Neural crest cell (in vitro differentiated cells): Measurements from ENCODE around the gene RNU2-63P. TPM values are rescaled to one million over a fixed set of nuclear protein-coding genes. Genes with fewer than 3 reads are reported as not detected.

Experiments used
- DNase-seq: peaks from one replicate; pipeline ENCODE4 v3.0.0; 2021; ENCODE audit warnings: low read depth, mixed read lengths, low spot score
- H3K27ac Mint-ChIP-seq: one replicate; pipeline ENCODE4 v1.8.0; 2021; ENCODE audit warnings: mild to moderate bottlenecking, mixed read lengths; ENCODE audit not compliant: unreplicated experiment
- H3K27me3 Mint-ChIP-seq: 2 replicates; pipeline ENCODE4 v1.8.0; 2021; ENCODE audit warnings: low read depth, mild to moderate bottlenecking, mixed read lengths
- H3K36me3 Mint-ChIP-seq: 2 replicates; pipeline ENCODE4 v1.8.0; 2021; ENCODE audit warnings: low read depth, mild to moderate bottlenecking, mixed read lengths
- H3K4me1 Mint-ChIP-seq: 2 replicates; pipeline ENCODE4 v1.8.0; 2021; ENCODE audit warnings: mixed read lengths
- H3K4me3 Mint-ChIP-seq: one replicate; pipeline ENCODE4 v1.8.0; 2021; ENCODE audit warnings: mild to moderate bottlenecking, mixed read lengths
- H3K9me3 Mint-ChIP-seq: 2 replicates; pipeline ENCODE4 v1.8.0; 2021; ENCODE audit warnings: mixed read lengths
- total RNA-seq: library from RNA; stranded (reverse); gene quantifications from 2 replicates; pipeline ENCODE4 v1.2.1, GENCODE V29; 2021
- TF ChIP-seq, protein P1 (sequence below): fragments of 200-600 bp; sonication (generic); conservative IDR thresholded peaks from 2 replicates; pipeline ENCODE4 v1.5.0; 2021; ENCODE audit warnings: antibody characterized with exemption, mild to moderate bottlenecking

The RNU2-63P gene
- total RNA-seq, 1 donor from 2014 or later, result 24.6 TPM

DNA sequence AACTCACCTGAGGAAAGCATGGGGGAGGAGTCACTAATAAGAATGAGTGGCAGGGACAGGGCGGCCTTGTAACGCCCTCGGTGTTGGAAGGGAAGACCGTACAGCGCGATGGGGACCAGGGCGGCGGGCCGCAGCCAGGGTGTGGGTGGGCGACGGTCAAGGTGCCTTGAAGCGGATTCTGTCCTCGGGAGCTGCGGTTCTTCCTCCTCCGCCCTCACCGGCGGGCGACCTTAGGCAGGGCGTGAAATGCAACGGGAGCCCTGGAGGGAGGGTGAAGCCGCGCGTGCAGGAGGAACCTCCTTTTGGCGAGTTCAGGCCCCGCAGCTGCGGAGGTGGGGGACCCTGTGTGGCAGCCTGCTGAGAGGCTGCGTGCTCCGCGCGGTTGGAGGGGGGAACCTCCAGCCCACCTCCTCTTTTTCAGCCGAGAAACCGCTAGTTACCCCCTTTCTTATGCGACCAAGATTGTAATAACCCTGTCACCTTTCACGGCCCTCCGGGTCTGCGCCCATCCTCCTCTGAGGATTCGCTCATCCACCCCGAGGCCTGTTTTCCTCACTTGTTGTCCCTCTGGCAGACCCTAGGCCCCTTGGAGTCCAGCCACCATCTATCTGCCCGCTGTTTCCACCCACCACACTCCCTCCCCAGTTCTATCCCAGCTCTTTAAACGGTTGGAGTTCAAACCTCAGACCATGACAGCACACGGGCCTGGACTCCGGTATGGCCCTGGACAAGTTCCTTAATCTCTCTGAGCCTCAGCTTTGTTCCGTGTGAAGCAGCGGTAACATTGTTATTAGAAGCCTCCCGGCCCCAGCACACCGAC lies 823 bp upstream of the RNU2-63P start:
- DNase-seq, result no peak

DNA sequence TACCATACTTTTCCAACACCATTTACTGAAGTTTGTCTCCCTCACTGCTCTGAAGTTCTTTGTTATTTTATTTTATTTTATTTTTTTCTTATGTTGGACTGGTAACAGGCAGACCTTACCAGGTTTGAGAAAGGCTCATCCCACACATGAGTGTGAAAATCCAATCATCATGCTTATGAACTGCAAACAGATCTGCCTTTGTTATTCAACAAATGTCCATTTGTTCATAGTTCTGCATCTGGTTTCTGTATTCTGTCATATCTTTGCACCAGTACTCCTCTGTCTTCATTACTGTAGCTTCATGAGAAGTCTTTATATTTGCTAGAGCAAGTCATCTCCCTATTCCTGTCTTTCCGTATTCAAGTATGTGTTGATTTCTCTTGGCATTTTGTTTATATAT lies 5.3 kb downstream of the RNU2-63P start:
- DNase-seq, result no peak
- Mint-ChIP-seq H3K4me1 (peaks cover 18% of the 10 kb centered on the region), H3K9me3 (no peaks in the 10 kb centered on the region), H3K27me3 (no peaks in the 10 kb centered on the region), H3K27ac (no peak overlapping the region), H3K36me3 (no peaks in the 10 kb centered on the region), H3K4me3 (peak overlapping the region; percentile 16)
- TF ChIP-seq, protein P1, sequence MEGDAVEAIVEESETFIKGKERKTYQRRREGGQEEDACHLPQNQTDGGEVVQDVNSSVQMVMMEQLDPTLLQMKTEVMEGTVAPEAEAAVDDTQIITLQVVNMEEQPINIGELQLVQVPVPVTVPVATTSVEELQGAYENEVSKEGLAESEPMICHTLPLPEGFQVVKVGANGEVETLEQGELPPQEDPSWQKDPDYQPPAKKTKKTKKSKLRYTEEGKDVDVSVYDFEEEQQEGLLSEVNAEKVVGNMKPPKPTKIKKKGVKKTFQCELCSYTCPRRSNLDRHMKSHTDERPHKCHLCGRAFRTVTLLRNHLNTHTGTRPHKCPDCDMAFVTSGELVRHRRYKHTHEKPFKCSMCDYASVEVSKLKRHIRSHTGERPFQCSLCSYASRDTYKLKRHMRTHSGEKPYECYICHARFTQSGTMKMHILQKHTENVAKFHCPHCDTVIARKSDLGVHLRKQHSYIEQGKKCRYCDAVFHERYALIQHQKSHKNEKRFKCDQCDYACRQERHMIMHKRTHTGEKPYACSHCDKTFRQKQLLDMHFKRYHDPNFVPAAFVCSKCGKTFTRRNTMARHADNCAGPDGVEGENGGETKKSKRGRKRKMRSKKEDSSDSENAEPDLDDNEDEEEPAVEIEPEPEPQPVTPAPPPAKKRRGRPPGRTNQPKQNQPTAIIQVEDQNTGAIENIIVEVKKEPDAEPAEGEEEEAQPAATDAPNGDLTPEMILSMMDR, result no peak

More for the DNA sequence above, 823 bp upstream of the RNU2-63P start:
- Mint-ChIP-seq H3K4me1 (peaks cover 38% of the 10 kb centered on the region), H3K36me3 (no peaks in the 10 kb centered on the region), H3K9me3 (peaks cover 2% of the 10 kb centered on the region), H3K27ac (peak overlapping the region; percentile 100), H3K4me3 (peak overlapping the region; percentile 94), H3K27me3 (peaks cover 7% of the 10 kb centered on the region)
- TF ChIP-seq, protein P1, result no peak

DNA sequence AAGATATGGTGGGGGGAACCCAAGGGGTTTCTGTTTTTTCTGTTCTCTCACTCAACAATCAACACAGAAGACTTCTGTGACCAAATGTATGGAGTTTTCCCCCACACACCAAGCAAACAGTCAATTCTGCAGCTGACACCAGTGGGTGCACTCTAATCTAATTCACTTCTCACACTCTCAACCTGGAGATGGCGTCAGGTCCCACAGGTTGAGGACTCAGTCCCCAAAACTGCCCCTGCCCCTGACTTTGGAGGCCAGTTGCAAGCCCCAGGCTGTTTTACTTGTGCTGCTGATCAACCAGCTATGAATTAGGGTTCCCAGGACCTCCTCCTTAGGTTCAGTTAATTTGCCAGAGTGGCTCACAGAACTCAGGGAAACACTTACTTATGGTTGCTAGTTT lies 6.2 kb downstream of the RNU2-63P start:
- Mint-ChIP-seq H3K27ac (no peak overlapping the region), H3K9me3 (no peaks in the 10 kb centered on the region), H3K4me1 (peaks cover 16% of the 10 kb centered on the region), H3K4me3 (no peak overlapping the region), H3K36me3 (no peaks in the 10 kb centered on the region), H3K27me3 (no peaks in the 10 kb centered on the region)
- DNase-seq, result no peak
- TF ChIP-seq, protein P1, result no peak

DNA sequence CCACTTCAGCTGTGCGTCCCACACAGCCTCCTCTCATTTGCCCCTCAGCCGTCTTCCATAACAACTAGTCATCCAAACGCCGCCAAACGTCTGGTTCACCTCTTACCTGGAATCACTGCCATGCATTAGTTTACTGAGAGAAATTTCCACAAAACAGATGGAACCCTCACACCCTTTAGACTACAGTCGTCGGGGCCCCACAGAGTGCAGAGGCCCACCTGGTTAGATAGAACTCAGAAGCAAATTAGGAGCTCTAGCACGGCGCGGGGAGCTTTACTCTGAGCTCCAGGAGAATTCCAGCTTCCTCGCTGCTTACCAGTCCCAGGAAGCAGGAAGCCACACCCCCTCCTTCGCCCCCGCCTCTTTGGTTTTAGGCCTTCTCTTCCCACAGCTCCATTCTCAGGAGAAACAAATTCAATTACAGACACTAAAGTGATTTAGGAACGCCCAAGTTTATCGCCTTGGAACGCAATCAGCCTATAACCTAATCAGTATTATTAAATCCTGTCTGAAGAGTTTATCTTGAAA lies 9.4 kb downstream of the RNU2-63P start:
- Mint-ChIP-seq H3K4me3 (no peak overlapping the region), H3K27me3 (peaks cover 3% of the 10 kb centered on the region), H3K36me3 (no peaks in the 10 kb centered on the region), H3K4me1 (peaks cover 26% of the 10 kb centered on the region), H3K9me3 (no peaks in the 10 kb centered on the region), H3K27ac (no peak overlapping the region)
- no peak for DNase-seq
- TF ChIP-seq, protein P1, result no peak

DNA sequence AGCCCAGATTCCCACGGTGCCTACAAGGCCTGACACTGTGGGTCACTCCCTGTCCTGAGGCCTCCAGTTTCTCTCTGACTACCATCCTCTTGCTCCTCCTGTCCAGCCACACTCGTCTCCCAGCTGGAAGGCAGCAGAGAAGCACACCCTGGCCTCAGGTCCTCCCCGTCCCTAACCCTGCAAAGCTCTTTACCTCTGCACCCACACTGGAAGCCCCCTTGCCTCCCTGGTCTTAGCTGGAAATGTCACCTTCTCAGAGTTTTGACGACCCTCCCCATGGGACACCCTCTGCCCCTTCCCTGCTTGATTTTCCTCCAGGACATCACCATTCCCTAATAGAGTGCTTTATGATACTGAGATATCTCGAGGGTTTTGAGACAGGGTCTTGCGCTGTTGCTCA lies 10.6 kb downstream of the RNU2-63P start:
- no peak for DNase-seq
- Mint-ChIP-seq H3K27me3 (peaks cover 3% of the 10 kb centered on the region), H3K4me1 (peaks cover 23% of the 10 kb centered on the region), H3K27ac (no peak overlapping the region), H3K9me3 (no peaks in the 10 kb centered on the region), H3K36me3 (no peaks in the 10 kb centered on the region), H3K4me3 (no peak overlapping the region)
- TF ChIP-seq, protein P1, result no peak
